Measurements from ENCODE around the gene SIT1. TPM values are rescaled to one million over a fixed set of nuclear protein-coding genes. Genes with fewer than 3 reads are reported as not detected.

SIT1 gene
- polyA plus RNA-seq, 1 experiment = not detected

DNA sequence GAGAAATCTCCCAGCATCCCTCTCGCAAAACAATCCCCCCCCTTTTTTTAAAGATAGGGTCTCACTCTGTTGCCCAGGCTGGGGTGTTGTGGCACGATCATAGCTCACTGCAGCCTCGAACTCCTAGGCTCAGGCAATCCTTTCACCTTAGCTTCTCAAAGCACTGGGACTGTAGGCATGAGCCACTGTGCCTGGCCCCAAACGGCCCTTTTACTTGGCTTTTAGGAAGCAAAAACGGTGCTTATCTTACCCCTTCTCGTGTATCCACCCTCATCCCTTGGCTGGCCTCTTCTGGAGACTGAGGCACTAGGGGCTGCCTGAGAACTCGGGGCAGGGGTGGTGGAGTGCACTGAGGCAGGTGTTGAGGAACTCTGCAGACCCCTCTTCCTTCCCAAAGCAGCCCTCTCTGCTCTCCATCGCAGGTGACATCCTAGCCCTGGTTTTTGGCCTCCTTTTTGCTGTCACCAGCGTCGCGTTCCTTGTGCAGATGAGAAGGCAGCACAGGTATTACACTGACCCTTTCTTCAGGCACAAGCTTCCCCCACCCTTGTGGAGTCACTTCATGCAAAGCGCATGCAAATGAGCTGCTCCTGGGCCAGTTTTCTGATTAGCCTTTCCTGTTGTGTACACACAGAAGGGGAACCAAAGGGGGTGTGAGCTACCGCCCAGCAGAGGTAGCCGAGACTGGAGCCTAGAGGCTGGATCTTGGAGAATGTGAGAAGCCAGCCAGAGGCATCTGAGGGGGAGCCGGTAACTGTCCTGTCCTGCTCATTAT lies 29.8 kb upstream of the SIT1 start:
- ChIA-PET POLR2A (interaction anchor here (0.7 to 1.9 kb wide), 4 partner anchors 8 to 52 kb away, joined by 3 to 6 read pairs (median 4); partner anchors contain the start of gene CREB3), CTCF (interaction anchor here (1.0 to 1.7 kb wide), 5 partner anchors 16 to 70 kb away, joined by 3 to 8 read pairs (median 4); partner anchors contain the start of genes ARHGEF39, CCDC107, CREB3 and TLN1)
- Histone ChIP-seq H3K27me3 (ENCODE audit: control insufficient read depth, insufficient read depth, low read length) (no peaks in the 10 kb centered on the region), H3K36me3 (ENCODE audit: control insufficient read depth, insufficient read depth, low read length) (peaks cover 35% of the 10 kb centered on the region), H3K4me3 (ENCODE audit: low read depth, low read length) (no peak overlapping the region)
- DNase-seq (ENCODE audit: low read depth) = no peak
- TF ChIP-seq, protein P1, sequence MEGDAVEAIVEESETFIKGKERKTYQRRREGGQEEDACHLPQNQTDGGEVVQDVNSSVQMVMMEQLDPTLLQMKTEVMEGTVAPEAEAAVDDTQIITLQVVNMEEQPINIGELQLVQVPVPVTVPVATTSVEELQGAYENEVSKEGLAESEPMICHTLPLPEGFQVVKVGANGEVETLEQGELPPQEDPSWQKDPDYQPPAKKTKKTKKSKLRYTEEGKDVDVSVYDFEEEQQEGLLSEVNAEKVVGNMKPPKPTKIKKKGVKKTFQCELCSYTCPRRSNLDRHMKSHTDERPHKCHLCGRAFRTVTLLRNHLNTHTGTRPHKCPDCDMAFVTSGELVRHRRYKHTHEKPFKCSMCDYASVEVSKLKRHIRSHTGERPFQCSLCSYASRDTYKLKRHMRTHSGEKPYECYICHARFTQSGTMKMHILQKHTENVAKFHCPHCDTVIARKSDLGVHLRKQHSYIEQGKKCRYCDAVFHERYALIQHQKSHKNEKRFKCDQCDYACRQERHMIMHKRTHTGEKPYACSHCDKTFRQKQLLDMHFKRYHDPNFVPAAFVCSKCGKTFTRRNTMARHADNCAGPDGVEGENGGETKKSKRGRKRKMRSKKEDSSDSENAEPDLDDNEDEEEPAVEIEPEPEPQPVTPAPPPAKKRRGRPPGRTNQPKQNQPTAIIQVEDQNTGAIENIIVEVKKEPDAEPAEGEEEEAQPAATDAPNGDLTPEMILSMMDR (IDR thresholded peaks at IDR 0.05; ENCODE audit: insufficient read depth, low read depth, low read length) = no peak

DNA sequence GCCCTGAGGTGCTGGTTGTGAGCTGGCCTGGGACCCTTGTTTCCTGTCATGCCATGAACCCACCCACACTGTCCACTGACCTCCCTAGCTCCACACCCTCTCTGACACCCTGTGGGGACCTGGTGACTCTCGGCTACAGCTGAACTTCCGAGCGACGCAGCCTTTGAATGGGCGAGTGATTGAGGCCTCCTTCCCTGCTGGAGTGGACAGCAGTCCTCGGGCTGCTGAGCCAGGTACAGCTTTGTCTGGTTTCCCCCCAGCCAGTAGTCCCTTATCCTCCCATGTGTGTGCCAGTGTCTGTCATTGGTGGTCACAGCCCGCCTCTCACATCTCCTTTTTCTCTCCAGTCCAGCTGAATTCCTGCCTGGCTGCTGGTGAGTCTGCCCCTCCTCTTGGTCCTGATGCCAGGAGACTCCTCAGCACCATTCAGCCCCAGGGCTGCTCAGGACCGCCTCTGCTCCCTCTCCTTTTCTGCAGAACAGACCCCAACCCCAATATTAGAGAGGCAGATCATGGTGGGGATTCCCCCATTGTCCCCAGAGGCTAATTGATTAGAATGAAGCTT lies 29.1 kb upstream of the SIT1 start:
- no peak for DNase-seq (ENCODE audit: low read depth)
- no peak overlapping the region for H3K4me3 ChIP-seq (ENCODE audit: low read depth, low read length)

DNA sequence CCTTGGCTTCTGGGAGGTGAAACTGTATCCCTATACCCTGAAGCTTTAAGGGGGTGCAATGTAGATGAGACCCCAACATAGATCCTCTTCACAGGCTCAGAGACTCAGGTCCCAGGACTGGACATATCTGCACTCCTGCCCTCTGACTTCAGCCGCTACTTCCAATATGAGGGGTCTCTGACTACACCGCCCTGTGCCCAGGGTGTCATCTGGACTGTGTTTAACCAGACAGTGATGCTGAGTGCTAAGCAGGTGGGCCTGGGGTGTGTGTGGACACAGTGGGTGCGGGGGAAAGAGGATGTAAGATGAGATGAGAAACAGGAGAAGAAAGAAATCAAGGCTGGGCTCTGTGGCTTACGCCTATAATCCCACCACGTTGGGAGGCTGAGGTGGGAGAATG lies 28.4 kb upstream of the SIT1 start:
- CTCF ChIA-PET = interaction anchor here (0.6 to 1.7 kb wide), 3 partner anchors 14 to 56 kb away, joined by 3 to 8 read pairs (median 4); partner anchors contain the start of gene ARHGEF39
- POLR2A ChIA-PET = interaction anchor here (1.9 kb wide), 1 partner anchor 49 kb away, joined by 6 read pairs; no protein-coding TSS in a partner anchor
- DNase-seq (ENCODE audit: low read depth) = no peak
- Histone ChIP-seq H3K4me3 (ENCODE audit: low read depth, low read length) (no peak overlapping the region), H3K36me3 (ENCODE audit: control insufficient read depth, insufficient read depth, low read length) (peaks cover 23% of the 10 kb centered on the region), H3K27me3 (ENCODE audit: control insufficient read depth, insufficient read depth, low read length) (no peaks in the 10 kb centered on the region)
- TF ChIP-seq, protein P1 (IDR thresholded peaks at IDR 0.05; ENCODE audit: insufficient read depth, low read depth, low read length) = no peak

More for the DNA sequence above, 29.1 kb upstream of the SIT1 start:
- TF ChIP-seq, protein P1 (IDR thresholded peaks at IDR 0.05; ENCODE audit: insufficient read depth, low read depth, low read length) = no peak
- CTCF ChIA-PET = interaction anchor here (0.6 to 1.7 kb wide), 5 partner anchors 15 to 69 kb away, joined by 3 to 8 read pairs (median 4); partner anchors contain the start of genes ARHGEF39 and CCDC107
- POLR2A ChIA-PET = interaction anchor here (0.6 to 1.9 kb wide), 4 partner anchors 9 to 53 kb away, joined by 3 to 6 read pairs (median 4); partner anchors contain the start of gene CREB3
- no peaks in the 10 kb centered on the region for H3K27me3 ChIP-seq (ENCODE audit: control insufficient read depth, insufficient read depth, low read length)
- H3K36me3 ChIP-seq (ENCODE audit: control insufficient read depth, insufficient read depth, low read length) = peaks cover 28% of the 10 kb centered on the region

DNA sequence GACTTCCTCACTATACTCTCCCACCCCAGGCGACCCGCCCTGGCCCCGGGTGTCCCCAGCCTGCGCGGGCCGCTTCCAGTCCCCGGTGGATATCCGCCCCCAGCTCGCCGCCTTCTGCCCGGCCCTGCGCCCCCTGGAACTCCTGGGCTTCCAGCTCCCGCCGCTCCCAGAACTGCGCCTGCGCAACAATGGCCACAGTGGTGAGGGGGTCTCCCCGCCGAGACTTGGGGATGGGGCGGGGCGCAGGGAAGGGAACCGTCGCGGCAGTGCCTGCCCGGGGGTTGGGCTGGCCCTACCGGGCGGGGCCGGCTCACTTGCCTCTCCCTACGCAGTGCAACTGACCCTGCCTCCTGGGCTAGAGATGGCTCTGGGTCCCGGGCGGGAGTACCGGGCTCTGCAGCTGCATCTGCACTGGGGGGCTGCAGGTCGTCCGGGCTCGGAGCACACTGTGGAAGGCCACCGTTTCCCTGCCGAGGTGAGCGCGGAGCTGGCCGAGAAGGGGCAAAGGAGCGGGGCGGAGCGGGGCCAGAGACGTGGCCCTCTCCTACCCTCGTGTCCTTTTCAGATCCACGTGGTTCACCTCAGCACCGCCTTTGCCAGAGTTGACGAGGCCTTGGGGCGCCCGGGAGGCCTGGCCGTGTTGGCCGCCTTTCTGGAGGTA lies 25.1 kb upstream of the SIT1 start:
- CTCF ChIA-PET = interaction anchor here (0.9 to 5.0 kb wide), 7 partner anchors 10 to 53 kb away, joined by 3 to 29 read pairs (median 5); partner anchors contain the start of genes ARHGEF39, CCDC107 and RMRP
- POLR2A ChIA-PET = interaction anchor here (1.0 kb wide), 1 partner anchor 12 kb away, joined by 6 read pairs; no protein-coding TSS in a partner anchor
- no peaks in the 10 kb centered on the region for H3K27me3 ChIP-seq (ENCODE audit: control insufficient read depth, insufficient read depth, low read length)
- no peaks in the 10 kb centered on the region for H3K36me3 ChIP-seq (ENCODE audit: control insufficient read depth, insufficient read depth, low read length)
- DNase-seq (ENCODE audit: low read depth) = no peak
- peak overlapping the region; percentile 38 for H3K4me3 ChIP-seq (ENCODE audit: low read depth, low read length)
- TF ChIP-seq, protein P1 (IDR thresholded peaks at IDR 0.05; ENCODE audit: insufficient read depth, low read depth, low read length) = no peak
